Vagina (tissue), 2 donors: ENCODE data around the gene IL12RB2.

Source experiments
- CTCF ChIP-seq, 3 experiments: fragments of 450-650 bp in 2 of 3; fragments of 200-600 bp in 1 of 3; sonication (generic) in 1 of 3; IDR thresholded peaks; one replicate each; pipeline ENCODE4 v1.5.1; 2017 to 2019; ENCODE audit warnings: antibody characterized with exemption in 3 of 3, mild to moderate bottlenecking in 2 of 3, moderate library complexity in 2 of 3
- POLR2A ChIP-seq, 2 donors: fragments of 450-650 bp; IDR thresholded peaks; one replicate each; pipeline ENCODE4 v1.6.1; 2017; ENCODE audit warnings: antibody characterized with exemption in 2 of 2, mild to moderate bottlenecking in 2 of 2, moderate library complexity in 2 of 2
- POLR2AphosphoS5 ChIP-seq, 2 donors: sonication (generic); formaldehyde crosslinking; IDR thresholded peaks; one replicate each; pipeline ENCODE4 v1.9.0; 2017; ENCODE audit warnings: antibody characterized with exemption in 2 of 2, mild to moderate bottlenecking in 2 of 2, low read depth in 1 of 2; ENCODE audit not compliant: insufficient read depth in 1 of 2

DNA sequence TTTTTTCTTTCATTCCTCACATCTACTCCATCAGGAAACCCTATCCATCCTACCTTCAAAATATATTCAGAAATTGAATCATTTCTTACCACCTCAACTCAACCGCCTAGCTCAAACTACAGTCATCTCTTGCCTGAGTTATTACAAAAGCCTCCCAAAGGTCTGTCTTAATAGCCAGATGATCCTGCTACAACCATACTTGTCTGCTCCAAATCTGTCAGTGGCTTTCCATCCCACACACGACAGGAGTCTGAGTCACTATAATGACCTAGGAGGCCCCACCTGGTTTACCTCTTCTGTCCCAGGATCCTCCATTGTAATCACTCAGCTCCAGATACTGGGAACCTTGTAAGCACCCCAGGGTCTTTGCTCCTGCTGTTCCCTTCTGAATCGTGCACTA, 37.1 kb upstream of the IL12RB2 start:
- no peak for TF ChIP-seq CTCF (IDR thresholded peaks at IDR 0.05)
- TF ChIP-seq POLR2AphosphoS5 (IDR thresholded peaks at IDR 0.05; ENCODE audit: insufficient read depth in 1 of 2, low read depth in 1 of 2) = no peak
- TF ChIP-seq POLR2A (IDR thresholded peaks at IDR 0.05) = no peak
